NCI-H345 (cell line): ENCODE measurements around the gene OR6N2.

Experiments
- DNase-seq: peaks from one replicate; lab custom pipeline; 2025; lab: John Stamatoyannopoulos, UW

Gene OR6N2

GRCh38 chr1:158754420-158754819 is 26.6 kb downstream of the OR6N2 start, which contains the start of gene OR6K6:
TSS of gene OR6K6 (plus strand) at chr1:158754720. CDS start at chr1:158754888, 168 bp downstream.
- no peak for DNase-seq

DNA sequence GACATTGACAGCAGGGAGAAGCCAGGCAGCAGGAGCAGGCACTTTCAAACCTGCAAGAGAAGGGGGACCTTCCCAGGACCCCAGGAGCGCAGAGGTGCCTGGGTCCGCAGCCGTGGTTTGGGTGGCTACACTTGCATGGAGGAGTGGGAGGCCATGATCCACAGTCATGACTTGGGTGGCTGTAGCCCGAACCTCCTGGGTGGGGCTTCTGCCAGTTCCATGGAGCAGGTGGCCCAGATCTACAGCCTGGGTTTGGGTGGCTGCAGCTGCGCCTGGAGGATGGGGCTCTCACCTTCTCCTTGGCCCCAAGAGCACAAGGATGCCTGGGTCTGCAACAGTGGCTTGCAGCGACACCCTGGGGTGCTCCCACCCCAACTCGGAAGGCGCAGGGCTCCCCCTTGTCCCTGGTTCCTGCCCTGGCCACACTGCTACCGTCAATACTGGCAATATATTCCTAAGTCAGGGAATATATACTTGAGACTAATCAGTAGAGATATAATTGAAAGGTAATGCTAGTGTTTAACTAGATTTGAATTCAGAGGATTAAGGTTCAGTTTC is 28.8 kb downstream of the OR6N2 start:
- DNase-seq: no peak

DNA sequence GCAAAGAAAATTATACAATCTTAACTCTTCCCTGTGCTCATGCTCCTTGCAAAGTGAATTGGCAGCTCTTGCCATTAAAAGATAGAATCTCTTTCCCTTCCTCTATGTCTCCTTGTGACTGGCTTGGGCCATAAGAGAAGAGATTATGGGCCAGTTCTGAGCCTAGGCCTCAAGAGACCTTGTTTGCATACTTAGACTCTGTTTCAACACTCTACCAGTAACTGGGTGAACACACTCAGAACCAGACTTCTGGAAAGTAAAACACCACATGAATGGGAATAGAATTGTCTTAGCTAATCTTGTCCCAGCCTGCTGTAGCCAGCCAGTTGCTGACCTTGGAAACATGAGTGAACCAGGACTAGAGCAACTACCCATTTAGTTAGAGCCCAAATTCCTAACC is 45.2 kb downstream of the OR6N2 start:
- DNase-seq: no peak

- DNase-seq: no peak
These were observed 48.5 kb downstream of the OR6N2 start for GRCh38 chr1:158732524-158732923.

DNA sequence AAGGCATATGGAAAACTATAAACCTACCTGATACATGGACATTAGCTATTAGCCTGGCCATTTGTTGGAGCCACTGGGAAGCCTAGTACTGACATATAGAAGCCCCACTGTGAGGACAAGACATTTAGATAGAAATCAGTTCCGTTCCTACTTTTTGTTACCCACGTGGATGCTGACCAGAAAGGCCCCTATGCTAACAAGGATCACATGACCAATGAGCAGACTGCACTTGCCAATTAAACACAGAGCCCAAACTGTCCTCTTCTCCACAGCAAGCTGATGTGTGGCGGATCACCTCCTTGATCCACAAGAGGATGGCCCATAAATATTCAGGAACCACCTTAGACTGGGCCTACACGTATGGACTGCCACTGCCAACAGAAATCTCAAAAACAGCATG is 49.3 kb downstream of the OR6N2 start:
- DNase-seq: no peak

GRCh38 chr1:158730453-158730852 is 50.6 kb downstream of the OR6N2 start:
- no peak for DNase-seq

- DNase-seq: no peak
These were observed 52.3 kb downstream of the OR6N2 start for GRCh38 chr1:158728510-158729225.

DNA sequence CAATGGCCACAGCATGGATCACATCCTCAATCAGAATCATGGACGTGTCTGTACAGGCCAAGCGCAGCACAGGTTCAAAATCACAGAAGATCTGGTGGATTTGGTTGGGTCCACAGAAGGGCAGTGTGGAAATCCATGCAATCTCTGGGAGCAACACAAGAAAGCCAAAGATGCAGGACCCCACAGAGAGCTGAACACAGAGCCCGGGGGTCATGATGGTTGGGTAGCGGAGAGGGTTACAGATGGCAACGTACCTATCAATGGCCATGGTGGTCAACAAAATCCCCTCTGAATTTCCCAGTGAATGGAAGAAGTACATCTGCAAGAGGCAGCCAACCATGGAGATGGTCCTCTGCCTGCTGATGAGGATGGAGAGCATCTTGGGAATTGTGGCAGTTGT is 56.6 kb downstream of the OR6N2 start:
- no peak for DNase-seq
